ENCODE data around the gene FOXK2.
"Not testable (repeated sequence)": the region's sequence is repeated elsewhere in the genome, so short reads cannot be mapped to it uniquely, and the experiment has no call there.

Gene FOXK2

GRCh38 chr17:82560802-82561428, 41.4 kb downstream of the FOXK2 start:
- no peaks in the 10 kb centered on the region for H3K9me3 ChIP-seq (ENCODE audit: insufficient read depth, low read length)
- H3K27me3 ChIP-seq (ENCODE audit: insufficient read depth, insufficient read length), result no peaks in the 10 kb centered on the region
- no peak for DNase-seq (ENCODE audit: low read depth, low spot score)
- H3K9ac ChIP-seq (ENCODE audit: insufficient read length, low read depth), result no peak overlapping the region
- peaks cover 15% of the 10 kb centered on the region for H3K4me1 ChIP-seq (ENCODE audit: insufficient read depth, insufficient read length)
- H3K4me3 ChIP-seq (ENCODE audit: insufficient read length, low read depth), result no peak overlapping the region
- peaks cover 36% of the 10 kb centered on the region for H3K36me3 ChIP-seq (ENCODE audit: insufficient read depth, insufficient read length, low read length)
- no peak for TF ChIP-seq ZNF274 (IDR thresholded peaks at IDR 0.05; ENCODE audit: low read depth, low read length)
- TF ChIP-seq SUZ12 (IDR thresholded peaks at IDR 0.05; ENCODE audit: extremely low read depth, insufficient read depth, insufficient read length), result no peak
- no peak for TF ChIP-seq YY1 (IDR thresholded peaks at IDR 0.05; ENCODE audit: insufficient read depth, insufficient read length)

GRCh38 chr17:82561429-82562035, 42.0 kb downstream of the FOXK2 start:
- DNase-seq (ENCODE audit: low read depth, low spot score), result no peak
- no peak overlapping the region for H3K9ac ChIP-seq (ENCODE audit: insufficient read length, low read depth)
- H3K4me3 ChIP-seq (ENCODE audit: insufficient read length, low read depth), result no peak overlapping the region
- no peak for TF ChIP-seq YY1 (IDR thresholded peaks at IDR 0.05; ENCODE audit: insufficient read depth, insufficient read length)
- no peak for TF ChIP-seq ZNF274 (IDR thresholded peaks at IDR 0.05; ENCODE audit: low read depth, low read length)
- TF ChIP-seq SUZ12 (IDR thresholded peaks at IDR 0.05; ENCODE audit: extremely low read depth, insufficient read depth, insufficient read length), result no peak
- peaks cover 20% of the 10 kb centered on the region for H3K4me1 ChIP-seq (ENCODE audit: insufficient read depth, insufficient read length)
- no peaks in the 10 kb centered on the region for H3K9me3 ChIP-seq (ENCODE audit: insufficient read depth, low read length)
- H3K36me3 ChIP-seq (ENCODE audit: insufficient read depth, insufficient read length, low read length), result peaks cover 42% of the 10 kb centered on the region
- no peaks in the 10 kb centered on the region for H3K27me3 ChIP-seq (ENCODE audit: insufficient read depth, insufficient read length)

GRCh38 chr17:82562718-82563220, 43.2 kb downstream of the FOXK2 start:
- H3K9ac ChIP-seq (ENCODE audit: insufficient read length, low read depth); H3K4me3 ChIP-seq (ENCODE audit: insufficient read length, low read depth); DNase-seq (ENCODE audit: low read depth, low spot score); H3K27me3 ChIP-seq (ENCODE audit: insufficient read depth, insufficient read length); H3K9me3 ChIP-seq (ENCODE audit: insufficient read depth, low read length): not testable (repeated sequence)
- Histone ChIP-seq H3K4me1 (ENCODE audit: insufficient read depth, insufficient read length) (peaks cover 20% of the 10 kb centered on the region), H3K36me3 (ENCODE audit: insufficient read depth, insufficient read length, low read length) (peaks cover 53% of the 10 kb centered on the region)

- no peak for TF ChIP-seq ZNF274 (IDR thresholded peaks at IDR 0.05; ENCODE audit: low read depth, low read length)
- no peak for TF ChIP-seq YY1 (IDR thresholded peaks at IDR 0.05; ENCODE audit: insufficient read depth, insufficient read length)
- TF ChIP-seq SUZ12 (IDR thresholded peaks at IDR 0.05; ENCODE audit: extremely low read depth, insufficient read depth, insufficient read length), result no peak
- Histone ChIP-seq H3K9ac (ENCODE audit: insufficient read length, low read depth) (peak overlapping the region; percentile 34), H3K9me3 (ENCODE audit: insufficient read depth, low read length) (no peaks in the 10 kb centered on the region), H3K27me3 (ENCODE audit: insufficient read depth, insufficient read length) (no peaks in the 10 kb centered on the region), H3K36me3 (ENCODE audit: insufficient read depth, insufficient read length, low read length) (peaks cover 53% of the 10 kb centered on the region), H3K4me1 (ENCODE audit: insufficient read depth, insufficient read length) (peaks cover 19% of the 10 kb centered on the region), H3K4me3 (ENCODE audit: insufficient read length, low read depth) (no peak overlapping the region)
- no peak for DNase-seq (ENCODE audit: low read depth, low spot score)
Measured at GRCh38 chr17:82563318-82563717, 43.8 kb downstream of the FOXK2 start.

- peaks cover 56% of the 10 kb centered on the region for H3K36me3 ChIP-seq (ENCODE audit: insufficient read depth, insufficient read length, low read length)
- H3K4me3 ChIP-seq (ENCODE audit: insufficient read length, low read depth); H3K27me3 ChIP-seq (ENCODE audit: insufficient read depth, insufficient read length); H3K9me3 ChIP-seq (ENCODE audit: insufficient read depth, low read length); H3K9ac ChIP-seq (ENCODE audit: insufficient read length, low read depth); DNase-seq (ENCODE audit: low read depth, low spot score): not testable (repeated sequence)
- H3K4me1 ChIP-seq (ENCODE audit: insufficient read depth, insufficient read length), result peaks cover 19% of the 10 kb centered on the region
Measured at GRCh38 chr17:82563745-82564144, 44.2 kb downstream of the FOXK2 start.

GRCh38 chr17:82564241-82564640, 44.7 kb downstream of the FOXK2 start:
- Histone ChIP-seq H3K9me3 (ENCODE audit: insufficient read depth, low read length) (no peaks in the 10 kb centered on the region), H3K9ac (ENCODE audit: insufficient read length, low read depth) (no peak overlapping the region), H3K4me1 (ENCODE audit: insufficient read depth, insufficient read length) (peaks cover 15% of the 10 kb centered on the region), H3K27me3 (ENCODE audit: insufficient read depth, insufficient read length) (no peaks in the 10 kb centered on the region), H3K36me3 (ENCODE audit: insufficient read depth, insufficient read length, low read length) (peaks cover 58% of the 10 kb centered on the region), H3K4me3 (ENCODE audit: insufficient read length, low read depth) (no peak overlapping the region)
- no peak for TF ChIP-seq ZNF274 (IDR thresholded peaks at IDR 0.05; ENCODE audit: low read depth, low read length)
- no peak for TF ChIP-seq SUZ12 (IDR thresholded peaks at IDR 0.05; ENCODE audit: extremely low read depth, insufficient read depth, insufficient read length)
- no peak for TF ChIP-seq YY1 (IDR thresholded peaks at IDR 0.05; ENCODE audit: insufficient read depth, insufficient read length)
- no peak for DNase-seq (ENCODE audit: low read depth, low spot score)

- Histone ChIP-seq H3K27me3 (ENCODE audit: insufficient read depth, insufficient read length) (no peaks in the 10 kb centered on the region), H3K36me3 (ENCODE audit: insufficient read depth, insufficient read length, low read length) (peaks cover 66% of the 10 kb centered on the region), H3K9ac (ENCODE audit: insufficient read length, low read depth) (no peak overlapping the region), H3K4me3 (ENCODE audit: insufficient read length, low read depth) (no peak overlapping the region), H3K9me3 (ENCODE audit: insufficient read depth, low read length) (no peaks in the 10 kb centered on the region), H3K4me1 (ENCODE audit: insufficient read depth, insufficient read length) (peaks cover 13% of the 10 kb centered on the region)
- no peak for DNase-seq (ENCODE audit: low read depth, low spot score)
- no peak for TF ChIP-seq ZNF274 (IDR thresholded peaks at IDR 0.05; ENCODE audit: low read depth, low read length)
- no peak for TF ChIP-seq YY1 (IDR thresholded peaks at IDR 0.05; ENCODE audit: insufficient read depth, insufficient read length)
- no peak for TF ChIP-seq SUZ12 (IDR thresholded peaks at IDR 0.05; ENCODE audit: extremely low read depth, insufficient read depth, insufficient read length)
Measured at GRCh38 chr17:82565551-82565950, 46.0 kb downstream of the FOXK2 start.
